K562 (cell line): ENCODE results near the gene GRHL3. TPM values are rescaled to one million over a fixed set of nuclear protein-coding genes. Genes with fewer than 3 reads are reported as not detected.
A peak's percentile ranks its signal among the peaks of the same experiment; 100 is the strongest.

ENCODE experiments used
- ARNT ChIP-seq, 2 experiments: fragments of 450-650 bp; IDR thresholded peaks; 2 replicates each; pipeline ENCODE4 v1.6.1; 2016; ENCODE audit warnings: mild to moderate bottlenecking in 1 of 2
- CBX1 ChIP-seq: sonication (generic); IDR thresholded peaks from 2 replicates; pipeline ENCODE4 v1.6.1; 2016; ENCODE audit warnings: antibody characterized with exemption, low read depth, mild to moderate bottlenecking
- COPS2 ChIP-seq: fragments of 450-650 bp; conservative IDR thresholded peaks from 2 replicates; pipeline ENCODE4 v1.6.1; 2016; ENCODE audit warnings: mild to moderate bottlenecking, moderate library complexity
- MCM3 ChIP-seq: fragments of 450-650 bp; IDR thresholded peaks from 2 replicates; pipeline ENCODE4 v1.6.1; 2016
- PBX2 ChIP-seq, 2 experiments: IDR thresholded peaks in 1 of 2; conservative IDR thresholded peaks in 1 of 2; 2 replicates each; pipeline ENCODE4 v1.6.1; 2016; ENCODE audit warnings: low read depth in 2 of 2, mild to moderate bottlenecking in 1 of 2, missing compliant biosample characterization in 1 of 2, missing genetic modification characterization in 1 of 2, moderate library complexity in 1 of 2
- RAD51 ChIP-seq: fragments of 450-650 bp; IDR thresholded peaks from 2 replicates; pipeline ENCODE4 v1.7.1; 2016; ENCODE audit warnings: low read depth, mild to moderate bottlenecking, borderline replicate concordance
- RBM25 ChIP-seq: fragments of 200-400 bp; formaldehyde crosslinking; IDR thresholded peaks from 2 replicates; pipeline ENCODE4 v1.6.1; 2018; ENCODE audit warnings: low read length, low read depth, moderate library complexity; ENCODE audit not compliant: severe bottlenecking
- RCOR1 ChIP-seq, 2 experiments: IDR thresholded peaks; 2 replicates each; pipeline ENCODE4 v1.6.1; 2012; ENCODE audit warnings: low read depth in 2 of 2, low read length in 2 of 2, borderline replicate concordance in 1 of 2, improper control_type of control experiment in 1 of 2
- SAFB2 ChIP-seq: fragments of 200-400 bp; formaldehyde crosslinking; IDR thresholded peaks from 2 replicates; pipeline ENCODE4 v1.6.1; 2018; ENCODE audit warnings: borderline replicate concordance, low read length, low read depth, moderate library complexity; ENCODE audit not compliant: severe bottlenecking
- TRIM25 ChIP-seq: fragments of 450-650 bp; IDR thresholded peaks from 2 replicates; pipeline ENCODE4 v1.7.0; 2016; ENCODE audit warnings: borderline replicate concordance
- ZBTB26 ChIP-seq: fragments of 450-650 bp; formaldehyde crosslinking; IDR thresholded peaks from 2 replicates; pipeline ENCODE4 v1.4.0; 2022; ENCODE audit warnings: missing genetic modification characterization
- ZNF583 ChIP-seq: fragments of 250-450 bp; sonication (Bioruptor Pico); IDR thresholded peaks from 2 replicates; pipeline ENCODE4 v1.4.0; 2020
- polyA plus RNA-seq, 8 experiments: library from polyadenylated mRNA; depleted of rRNA in 4 of 8; stranded (reverse) in 5 of 8; unstranded in 3 of 8; fragments of >200 nt; fragmentation: Nextera tagmentation in 2 of 8; fragmentation: Illumina TruSeq in 1 of 8; extraction: Ambion mirVana in 2 of 8; extraction: Trizol in 1 of 8; gene quantifications; 2 replicates each; pipeline versions ENCODE4 v1.2.1 to v1.2.3, GENCODE V29; 2011 to 2014; ENCODE audit warnings: inconsistent platforms in 1 of 8, missing spikeins in 1 of 8
- total RNA-seq, 7 experiments: library from RNA; depleted of rRNA in 6 of 7; stranded (reverse); fragments of >200 nt in 6 of 7; fragmentation: Illumina TruSeq in 2 of 7; extraction: Trizol in 2 of 7; gene quantifications; 2 replicates each; pipeline versions ENCODE4 v1.2.1 to v1.2.3, GENCODE V29; 2011 to 2021; ENCODE audit warnings: low replicate concordance in 1 of 7

Gene GRHL3
- total and polyA plus RNA-seq, 9 of the 15 experiments (the other 6 are each of a cell fraction or from before 2014, with no cell fraction given) = 0.01 to 0.04 TPM; not detected in 7

GRCh38 chr1:24292887-24293286, 26.3 kb upstream of the GRHL3 start (continued):
- TF ChIP-seq COPS2 = no peak
- no peak for TF ChIP-seq CBX1
- peak; percentile 81 for TF ChIP-seq RBM25
- TF ChIP-seq ZBTB26 (CRISPR knock-in tag) = no peak
- no peak for TF ChIP-seq MCM3
- TF ChIP-seq RCOR1 (IDR thresholded peaks at IDR 0.05; ENCODE audit: borderline replicate concordance in 1 of 2, low read depth in 2 of 2, low read length in 2 of 2) = peak in 1 of 2 experiments; percentile 52; a peak in 1 of 4 replicates
- no peak for TF ChIP-seq RAD51
- no peak for TF ChIP-seq ARNT (IDR thresholded peaks at IDR 0.05)
- no peak for TF ChIP-seq TRIM25
- TF ChIP-seq PBX2 (CRISPR knock-in tag; IDR thresholded peaks at IDR 0.05; ENCODE audit: low read depth) = no peak
- no peak for TF ChIP-seq PBX2 (tag; conservative IDR thresholded peaks at IDR 0.05; ENCODE audit: low read depth)
- TF ChIP-seq ZNF583 (CRISPR knock-in tag) = no peak
- TF ChIP-seq SAFB2 = no peak
